Embryonic facial prominence (tissue), 1 donor: ENCODE results near the gene PRDM16.

Experiments used
- DNase-seq: peaks from one replicate; pipeline ENCODE4 v3.0.0-alpha.2; 2016; ENCODE audit errors: extremely low spot score

Gene PRDM16

DNA sequence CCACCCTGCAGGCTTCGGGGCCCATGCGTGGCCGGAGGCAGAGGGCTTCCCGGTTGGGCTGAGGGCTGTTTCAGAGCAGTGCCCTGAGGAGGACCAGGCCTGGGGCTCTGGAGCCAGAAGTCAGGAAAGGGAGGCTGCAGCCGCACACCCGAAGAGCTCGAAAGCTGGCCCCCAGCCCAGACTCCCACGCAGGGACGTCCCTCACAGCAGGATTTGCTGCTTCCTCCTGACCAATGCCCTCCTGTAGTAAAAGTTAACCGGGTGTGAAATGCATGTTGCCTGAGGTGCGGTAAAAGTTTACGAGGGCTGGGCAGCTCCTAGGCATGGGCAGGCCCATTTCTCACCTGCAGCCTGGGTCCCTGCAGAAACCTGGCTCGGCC lies 283.9 kb downstream of the PRDM16 start:
- no peak for DNase-seq

DNA sequence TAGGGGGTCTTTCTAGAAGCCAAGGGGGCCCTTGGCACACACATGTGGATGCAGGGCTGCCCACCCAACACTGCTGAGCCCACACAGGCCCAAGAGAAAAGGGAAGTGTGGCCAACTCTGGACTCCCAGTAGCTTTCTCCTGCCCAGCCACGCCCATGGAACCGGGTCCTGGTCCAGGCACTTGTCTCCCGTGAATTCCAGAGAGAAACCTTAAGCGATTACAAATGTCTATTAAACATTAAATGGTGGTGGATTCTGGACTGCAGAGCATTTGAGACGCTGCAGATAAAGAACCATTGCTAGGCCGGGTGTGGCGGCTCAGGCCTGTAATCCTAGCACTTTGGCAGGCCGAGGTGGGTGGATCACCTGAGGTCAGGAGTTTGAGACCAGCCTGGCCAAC lies 284.9 kb downstream of the PRDM16 start:
- no peak for DNase-seq

DNA sequence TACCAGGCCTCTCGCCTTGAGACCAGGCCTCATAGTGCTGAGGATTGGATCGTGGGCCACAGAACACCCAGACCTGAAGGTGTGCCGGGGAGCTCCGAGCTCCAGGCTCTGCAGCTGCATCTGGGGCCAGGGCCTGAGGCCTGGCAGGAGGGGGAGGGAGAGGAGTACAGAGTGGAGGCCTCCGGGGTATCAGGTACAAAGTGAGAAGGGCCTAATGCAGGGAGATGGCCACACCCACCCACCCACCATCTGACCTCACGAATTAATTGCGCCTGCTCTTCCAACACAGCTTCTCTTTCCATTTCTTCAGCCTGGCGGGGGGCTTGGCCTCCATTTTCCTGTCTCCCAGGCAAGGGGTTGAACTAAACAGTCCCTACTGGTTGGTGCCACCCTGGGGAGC lies 286.1 kb downstream of the PRDM16 start:
- no peak for DNase-seq

DNA sequence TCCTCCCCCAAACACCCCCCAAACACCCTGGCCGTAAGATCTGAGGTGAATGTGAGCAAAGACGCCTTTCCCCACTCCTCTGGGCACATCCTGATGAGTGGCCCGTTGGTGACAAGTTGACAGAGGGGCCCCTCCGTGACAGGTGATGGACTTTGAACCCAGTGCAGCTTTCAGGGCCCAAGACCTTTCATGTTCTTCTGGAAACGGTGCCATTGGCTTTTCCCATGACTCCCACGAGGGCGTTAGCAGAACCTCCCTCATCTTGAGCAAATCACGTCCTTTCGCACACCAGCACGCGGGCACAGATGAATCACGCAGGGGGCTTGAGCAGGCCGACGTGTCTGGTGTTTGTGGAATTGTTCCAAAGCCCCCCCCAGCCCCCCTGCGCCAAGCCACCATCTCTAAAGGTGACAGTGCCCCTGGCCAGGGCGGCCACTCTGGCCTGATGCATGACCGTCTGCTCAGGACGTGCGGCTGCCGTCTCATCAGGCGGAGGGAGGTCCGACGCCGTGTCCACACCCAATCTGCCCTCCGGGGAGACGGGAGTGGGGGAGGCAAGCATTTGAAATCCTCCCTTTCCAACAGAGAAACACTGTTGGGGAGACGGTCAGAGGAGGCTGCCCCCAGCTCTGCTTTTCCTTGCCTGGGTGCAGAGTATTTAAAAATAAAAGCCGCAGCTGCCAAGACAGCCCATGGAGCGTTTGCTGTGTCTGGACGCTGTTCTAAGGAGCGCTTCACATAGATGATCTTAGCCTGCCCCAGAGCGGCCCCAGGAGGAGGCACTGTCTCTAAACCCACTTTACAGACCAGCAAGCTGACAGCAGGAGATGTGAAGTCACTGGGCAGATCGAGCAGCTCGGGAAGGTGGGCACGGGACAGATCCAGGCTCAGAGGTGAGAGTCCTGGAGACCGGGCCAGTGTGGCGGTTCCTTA lies 287.2 kb downstream of the PRDM16 start:
- no peak for DNase-seq

DNA sequence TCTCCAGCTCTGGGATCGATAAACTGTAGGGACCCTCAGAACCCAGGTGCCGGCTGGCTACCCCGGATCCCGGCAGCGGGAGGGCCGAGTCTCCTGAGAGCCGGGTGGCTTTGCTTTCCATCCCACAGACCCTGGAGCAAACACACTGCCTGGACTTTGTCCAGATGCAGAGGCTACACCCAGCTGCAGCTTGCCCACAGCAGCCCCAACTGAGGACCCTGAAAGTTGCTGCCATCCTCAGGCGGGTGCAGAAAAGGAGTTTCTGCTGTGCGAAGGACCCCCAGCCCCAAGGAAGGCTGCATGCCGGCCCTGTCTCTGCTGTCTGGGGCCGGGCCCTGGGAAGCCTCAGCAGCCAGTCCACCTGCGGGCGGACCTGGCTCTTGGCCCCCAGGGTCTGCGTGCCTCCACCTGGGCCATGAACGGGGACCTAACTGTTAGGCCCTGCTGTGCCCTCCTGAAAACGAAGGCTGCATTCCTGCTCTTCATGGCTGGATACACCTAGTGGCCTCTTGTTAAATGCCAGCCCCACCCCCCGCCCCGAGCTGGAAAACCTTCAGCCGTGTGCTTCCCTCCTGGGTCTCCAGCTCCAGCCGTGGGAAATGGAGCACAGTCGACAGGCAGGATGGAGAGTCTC lies 287.9 kb downstream of the PRDM16 start:
- DNase-seq, result no peak

DNA sequence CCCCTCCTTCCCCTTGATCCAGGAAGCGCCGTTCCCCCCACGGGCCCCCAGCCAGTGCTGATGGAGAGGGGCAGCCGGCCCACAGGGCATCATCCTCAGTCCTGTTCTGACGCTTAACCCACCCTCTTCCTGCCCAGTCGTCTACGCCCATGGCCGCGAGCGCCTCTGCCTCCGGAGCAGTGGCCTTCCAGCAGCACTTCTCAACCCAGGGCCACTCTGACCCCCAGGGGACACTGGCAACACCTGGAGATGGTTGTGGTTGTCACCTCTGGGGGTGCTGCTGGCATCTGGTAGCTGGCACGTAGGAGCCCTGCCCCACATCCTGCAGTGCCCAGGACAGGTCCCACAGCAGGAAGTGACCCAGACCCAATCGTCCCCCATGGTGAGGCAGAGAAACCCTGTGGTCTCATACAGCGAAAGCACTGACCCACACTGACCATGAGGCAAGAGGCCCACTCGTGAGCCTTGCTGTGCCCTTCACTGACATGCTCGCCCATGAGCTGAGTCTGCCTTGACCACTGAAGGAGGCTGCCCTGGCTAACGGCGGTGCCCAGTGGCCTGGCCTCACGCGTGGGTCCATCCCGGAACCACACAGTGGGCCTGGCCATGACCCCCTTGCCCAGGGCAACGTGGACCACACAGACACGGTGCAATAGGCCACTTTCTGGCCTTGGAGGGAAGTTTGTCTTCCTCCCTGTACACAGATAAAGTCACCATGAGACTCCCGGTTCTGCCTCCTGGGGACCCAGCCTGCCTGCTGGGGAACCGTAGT lies 288.7 kb downstream of the PRDM16 start:
- DNase-seq, result no peak

DNA sequence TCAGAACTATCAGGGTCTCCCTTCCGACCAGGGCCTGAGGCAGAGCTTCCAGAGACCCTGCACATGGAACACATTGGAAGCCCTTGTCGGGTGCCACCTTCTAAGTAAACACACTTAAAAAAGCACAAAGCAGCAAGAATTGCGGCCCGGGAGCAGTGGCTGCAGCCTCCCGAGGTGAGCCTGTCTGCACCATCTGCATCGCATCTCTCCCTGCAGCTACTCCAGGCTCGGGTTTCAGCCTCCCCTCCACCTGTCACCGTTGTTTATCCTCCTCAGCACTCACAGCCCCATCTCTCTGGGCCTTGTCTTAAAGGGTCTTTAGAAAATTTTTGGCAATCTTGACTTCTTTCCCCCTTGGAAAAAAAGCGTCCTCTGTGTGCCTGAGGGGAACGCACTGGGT lies 290.3 kb downstream of the PRDM16 start:
- DNase-seq, result no peak

DNA sequence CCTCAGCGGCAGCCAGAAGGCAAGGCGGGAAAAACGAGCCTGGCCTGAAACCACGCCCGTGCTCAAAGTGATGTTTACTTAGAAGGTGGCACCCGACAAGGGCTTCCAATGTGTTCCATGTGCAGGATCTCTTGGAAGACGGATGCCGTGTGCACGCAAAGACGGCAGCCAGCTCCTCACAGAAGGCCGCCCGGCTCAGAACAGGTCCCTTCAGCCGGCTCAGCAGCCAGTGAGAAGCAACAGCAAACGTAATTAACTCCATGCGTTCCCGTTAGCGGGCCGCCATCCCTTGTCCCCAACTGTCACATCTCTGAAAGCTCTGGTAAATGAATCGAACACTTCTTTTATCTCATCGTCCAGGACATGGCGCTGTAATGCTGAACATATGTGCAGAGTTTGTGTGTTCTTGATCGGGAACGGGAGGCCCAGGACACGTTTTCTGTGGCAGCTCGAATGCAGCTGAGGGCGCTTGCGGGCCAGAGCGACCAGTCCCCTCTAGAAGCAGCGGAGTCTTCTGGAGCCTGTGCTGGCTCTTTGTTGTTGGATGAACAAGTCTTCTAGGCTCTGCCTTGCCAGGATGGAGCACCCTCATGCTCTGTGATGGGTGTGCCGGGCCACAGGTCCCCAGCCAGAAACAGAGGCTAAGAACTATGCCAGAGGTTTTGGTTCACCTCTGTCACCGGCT lies 290.9 kb downstream of the PRDM16 start:
- no peak for DNase-seq

DNA sequence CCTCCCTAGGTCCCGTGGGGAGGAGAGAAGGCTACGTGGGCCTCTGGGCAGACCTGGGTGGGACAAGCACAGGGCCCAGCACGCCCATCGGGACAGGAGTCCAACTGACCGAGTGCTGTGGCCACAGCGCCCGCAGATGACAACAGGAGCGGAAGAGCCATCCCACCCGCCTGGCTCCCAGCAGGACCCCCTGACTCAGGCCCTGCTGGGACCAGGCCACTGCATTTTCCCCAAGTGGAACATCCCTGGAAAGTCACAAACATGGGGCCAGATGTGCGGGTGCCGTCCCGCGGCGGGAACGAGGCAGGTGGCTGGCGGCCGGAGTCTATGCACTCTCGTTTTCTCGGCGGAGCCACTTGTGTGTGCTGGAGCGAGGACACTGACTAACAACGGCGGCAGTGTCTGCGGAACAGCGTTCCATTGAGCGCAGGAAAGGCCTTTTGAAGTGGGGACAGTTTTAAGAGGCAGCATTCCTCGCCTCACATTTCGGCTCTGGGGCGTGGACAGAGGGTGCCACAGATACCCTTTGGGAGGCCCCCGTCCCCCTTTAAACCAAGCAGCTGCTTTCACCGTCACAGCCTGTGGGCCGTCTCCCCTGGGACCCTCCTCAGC lies 291.7 kb downstream of the PRDM16 start:
- no peak for DNase-seq

DNA sequence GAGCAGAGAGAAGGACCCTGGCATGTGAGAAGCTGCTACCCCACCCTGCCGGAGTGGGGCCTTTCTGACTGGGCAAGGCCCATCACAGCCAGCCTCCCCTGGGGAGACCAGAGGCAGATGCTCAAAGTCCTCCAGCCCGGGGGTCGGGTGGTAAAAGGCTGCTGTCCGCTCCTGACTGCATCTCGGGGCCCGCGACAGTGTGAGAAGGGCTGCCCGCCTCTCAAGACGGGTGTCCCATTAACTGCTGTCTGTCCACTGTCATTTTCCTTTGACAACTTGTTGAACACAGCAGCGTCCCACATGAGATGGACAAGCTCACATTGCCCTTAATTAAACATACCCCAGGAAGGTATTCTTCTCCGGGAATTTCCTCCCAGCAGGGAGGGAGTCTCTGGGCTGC lies 294.0 kb downstream of the PRDM16 start:
- no peak for DNase-seq

DNA sequence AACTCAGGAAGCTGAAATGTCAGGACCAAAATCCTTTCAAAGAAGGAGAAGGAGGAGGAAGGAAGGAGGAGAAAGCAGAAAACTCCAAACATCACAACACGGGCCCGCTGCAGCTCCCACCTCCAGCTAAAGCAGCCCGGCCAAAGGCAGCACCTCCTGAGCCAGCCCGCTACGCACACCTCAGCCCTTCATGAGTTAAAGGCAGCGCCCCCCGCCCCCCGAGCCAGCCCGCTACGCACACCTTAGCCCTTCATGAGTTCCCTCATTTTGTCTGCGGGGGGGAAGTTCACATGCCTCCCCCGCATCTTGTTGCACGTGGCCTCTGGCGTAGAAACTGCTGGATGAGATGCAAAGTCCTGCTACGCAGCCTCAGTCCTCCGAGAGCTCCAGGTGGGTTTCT lies 294.8 kb downstream of the PRDM16 start:
- DNase-seq, result no peak

DNA sequence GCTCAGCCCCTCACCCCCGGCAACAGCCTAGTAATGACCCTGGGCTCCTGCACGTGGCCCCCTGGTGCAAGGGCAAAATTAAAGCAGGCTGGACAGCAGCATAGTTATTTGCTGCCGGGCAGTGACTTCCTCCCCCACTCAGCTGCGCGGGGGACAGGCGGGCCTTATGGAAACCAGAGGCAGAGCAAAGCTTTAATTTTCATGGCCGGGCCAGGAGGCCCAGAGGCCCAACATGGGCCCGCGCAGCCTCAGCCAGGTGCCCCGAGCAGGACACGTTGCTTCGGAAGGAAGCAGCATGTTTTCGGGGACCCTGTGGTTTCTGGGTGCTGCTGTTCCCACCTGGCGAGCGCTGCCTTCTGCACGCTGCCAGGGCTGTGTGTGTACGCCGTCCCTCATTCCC lies 295.5 kb downstream of the PRDM16 start:
- DNase-seq, result no peak

DNA sequence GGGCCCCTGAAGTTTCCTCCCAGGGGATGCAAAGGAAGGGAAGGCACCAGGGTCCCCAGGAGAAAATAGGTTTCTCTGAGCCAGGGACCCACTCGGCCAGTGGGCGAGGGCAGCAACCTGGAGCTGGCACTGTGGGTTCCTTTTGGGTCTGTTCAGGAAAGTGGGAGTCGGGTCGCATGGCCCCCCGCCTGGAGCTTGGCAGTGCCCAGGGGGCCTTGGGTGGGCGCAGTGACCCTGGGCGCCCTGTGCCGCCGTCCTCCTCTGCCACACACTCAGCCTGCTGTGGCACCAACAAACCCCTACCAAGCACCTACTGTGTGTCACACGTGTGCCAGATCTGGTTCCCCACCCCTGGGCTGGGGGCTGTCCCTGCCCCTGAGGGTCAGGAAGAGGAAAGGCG lies 296.0 kb downstream of the PRDM16 start:
- no peak for DNase-seq

DNA sequence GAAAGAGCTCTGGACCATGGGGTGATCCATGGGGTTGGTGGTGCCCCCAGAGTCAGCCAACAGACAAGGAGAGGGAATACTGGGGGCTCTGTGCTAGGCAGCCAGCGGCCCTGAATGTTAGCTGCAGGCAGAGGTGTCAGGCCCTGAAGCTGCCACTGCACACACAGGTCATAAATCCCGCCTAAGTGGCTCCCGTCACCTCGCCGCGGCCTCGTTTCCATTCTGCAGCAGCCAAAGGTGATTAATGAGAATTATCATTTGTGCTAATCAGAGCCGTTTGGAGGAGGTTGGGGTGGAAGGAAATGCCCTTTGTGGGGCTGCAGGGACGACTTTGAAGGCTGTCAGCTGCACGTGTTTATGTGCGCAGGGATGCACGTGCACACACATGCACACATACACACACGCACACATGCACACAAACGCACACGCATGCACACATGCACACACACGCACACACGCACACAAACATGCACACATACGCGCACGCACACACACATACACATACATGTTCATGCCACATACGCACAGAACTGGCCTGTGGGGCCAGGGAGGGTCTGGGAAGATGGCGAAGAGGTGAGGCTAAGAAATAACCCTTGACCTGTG lies 296.6 kb downstream of the PRDM16 start:
- DNase-seq, result no peak

DNA sequence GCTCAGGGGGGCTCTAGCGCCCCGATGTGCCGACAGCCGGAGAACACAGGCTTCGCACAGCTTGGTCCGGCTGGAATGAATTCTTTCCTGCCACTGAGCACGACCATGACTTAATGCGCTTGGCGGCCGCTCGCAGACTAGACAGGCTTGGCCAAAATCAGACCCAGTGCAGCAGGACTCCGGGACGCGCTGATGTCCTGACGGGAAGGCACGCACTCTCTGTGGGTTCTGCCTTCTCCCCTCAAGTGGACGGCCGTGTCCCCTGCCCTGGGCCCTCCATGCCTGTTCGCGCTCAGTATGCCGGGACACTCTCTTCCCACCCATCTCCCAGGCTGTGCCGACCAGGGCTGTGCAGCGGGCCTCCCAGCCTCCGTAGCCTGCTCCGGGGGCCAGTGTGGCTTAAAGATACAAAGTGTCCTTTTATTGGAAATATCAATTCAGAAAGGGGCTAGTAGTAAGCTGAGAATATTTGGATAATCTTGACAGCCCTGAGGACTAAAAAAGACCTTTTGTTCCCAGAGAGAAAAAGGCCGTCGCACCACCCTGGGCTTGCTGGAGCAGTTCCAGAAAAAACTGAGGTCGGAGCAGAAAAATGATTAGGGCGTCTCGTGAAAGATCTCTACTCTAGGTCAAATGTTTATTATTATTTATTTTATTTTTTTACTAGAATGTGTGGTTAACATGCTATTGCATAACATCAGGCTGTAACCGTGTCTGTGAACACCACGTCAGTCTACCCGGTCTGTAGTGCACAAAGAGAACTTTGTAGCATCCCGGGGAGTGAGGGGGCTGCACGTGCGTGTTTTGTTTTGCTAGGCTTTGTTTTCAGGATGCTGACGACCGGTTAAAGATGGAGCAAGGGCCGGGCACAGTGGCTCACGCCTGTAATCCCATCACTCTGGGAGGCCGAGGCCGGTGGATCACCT lies 297.4 kb downstream of the PRDM16 start:
- DNase-seq, result no peak

DNA sequence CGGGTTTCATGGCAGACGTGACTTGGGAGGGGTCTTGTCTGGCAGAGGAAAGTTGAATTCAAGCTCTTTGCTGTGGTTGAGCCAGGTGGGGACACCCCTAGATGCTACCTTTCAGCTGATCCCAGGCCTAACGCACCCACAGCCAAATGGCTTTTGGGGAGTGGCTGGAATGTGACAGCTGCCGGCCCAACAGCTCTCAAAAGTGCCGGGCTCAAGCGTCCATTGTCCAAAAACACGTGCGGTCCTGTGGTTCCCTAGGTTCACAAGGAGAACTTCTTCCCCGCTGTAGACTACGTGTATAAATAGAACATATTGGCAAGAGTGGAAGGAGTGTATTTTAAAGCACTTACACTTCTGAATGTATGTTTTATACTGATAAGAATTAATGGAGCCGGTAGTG lies 298.4 kb downstream of the PRDM16 start:
- DNase-seq, result no peak

DNA sequence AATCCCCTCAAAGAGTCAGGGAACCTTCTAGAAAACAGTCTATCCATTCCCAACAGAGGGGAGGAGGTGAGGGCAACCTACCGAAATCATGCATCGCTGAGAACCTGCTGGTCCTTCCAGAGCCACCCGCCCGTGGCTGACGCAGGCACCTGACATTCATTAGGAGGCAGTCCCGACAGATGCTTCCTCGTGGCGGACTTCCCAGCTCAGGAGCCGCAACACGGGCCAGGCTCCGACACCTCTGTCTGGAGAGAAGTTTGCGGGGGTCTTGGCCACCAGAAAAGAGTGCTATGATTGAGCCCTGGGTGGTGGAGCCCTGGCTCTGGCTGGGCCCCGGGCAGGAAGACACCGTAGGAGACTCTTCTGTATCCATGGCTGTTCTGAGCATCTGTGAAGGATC lies 299.1 kb downstream of the PRDM16 start:
- no peak for DNase-seq

DNA sequence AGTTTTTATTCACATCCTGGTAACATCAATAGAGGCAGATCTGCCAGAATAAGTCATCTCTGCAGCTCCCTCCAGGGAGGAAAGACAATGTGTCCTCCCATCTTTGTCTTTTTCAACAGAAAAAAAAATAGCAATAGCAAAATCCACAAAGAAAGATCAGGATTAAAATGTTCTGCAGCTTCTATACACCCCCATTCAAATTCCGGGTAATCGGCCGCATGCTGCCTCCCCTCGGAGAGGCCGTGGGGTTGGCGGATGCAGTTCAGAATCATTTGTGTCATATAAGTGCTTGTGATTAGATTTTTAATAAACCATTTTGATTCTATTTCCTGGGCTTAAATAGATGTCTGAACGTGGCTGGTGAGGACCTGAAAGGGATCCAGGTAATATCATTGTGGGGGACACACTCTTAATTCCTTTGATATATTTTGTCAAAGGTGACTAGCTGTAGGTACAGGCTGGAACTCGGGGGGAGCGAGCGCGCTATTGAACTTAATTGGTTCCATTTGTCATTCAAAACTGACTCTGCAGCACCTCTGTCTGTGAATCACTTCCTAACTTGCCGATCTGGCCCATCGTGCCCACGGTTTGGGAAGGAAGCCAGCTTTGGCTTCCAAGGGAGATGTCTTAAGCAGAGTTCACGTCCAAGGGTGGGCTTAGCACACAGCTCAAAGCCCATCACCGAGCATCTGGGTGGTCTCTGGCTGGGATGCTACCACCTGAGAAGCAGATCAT lies 299.9 kb downstream of the PRDM16 start:
- DNase-seq, result no peak

DNA sequence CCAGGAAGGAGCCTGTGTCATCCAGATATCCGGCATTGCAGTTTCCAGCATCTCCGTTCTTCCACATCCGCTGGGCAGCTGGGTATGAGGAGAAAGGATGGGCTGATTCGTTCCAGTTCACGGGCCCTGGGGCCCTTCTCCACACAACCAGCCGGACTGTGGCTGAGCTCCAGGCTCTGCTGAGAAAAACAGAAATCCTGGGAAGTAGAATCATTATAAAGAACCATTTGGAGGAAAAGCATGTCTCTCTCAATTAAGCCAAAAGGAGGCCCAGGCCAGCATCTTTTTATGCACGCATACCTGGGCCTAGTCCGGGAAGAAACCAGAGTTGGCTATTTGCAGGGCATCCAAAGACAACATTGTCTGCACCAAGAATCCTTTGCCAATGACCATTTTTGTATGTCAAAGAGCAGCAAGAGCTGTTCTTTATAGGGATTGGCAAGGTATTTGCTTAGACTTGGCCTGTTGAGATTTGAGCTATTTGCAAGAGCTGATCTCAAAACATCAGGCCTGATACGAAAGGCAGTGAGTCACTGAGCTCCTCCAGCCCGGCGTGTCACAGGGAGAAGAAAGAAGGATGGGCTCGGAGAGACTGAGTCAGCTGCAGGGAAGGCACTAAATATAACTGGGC lies 300.6 kb downstream of the PRDM16 start:
- no peak for DNase-seq
